ENCODE results near the gene DHX30.

DNA sequence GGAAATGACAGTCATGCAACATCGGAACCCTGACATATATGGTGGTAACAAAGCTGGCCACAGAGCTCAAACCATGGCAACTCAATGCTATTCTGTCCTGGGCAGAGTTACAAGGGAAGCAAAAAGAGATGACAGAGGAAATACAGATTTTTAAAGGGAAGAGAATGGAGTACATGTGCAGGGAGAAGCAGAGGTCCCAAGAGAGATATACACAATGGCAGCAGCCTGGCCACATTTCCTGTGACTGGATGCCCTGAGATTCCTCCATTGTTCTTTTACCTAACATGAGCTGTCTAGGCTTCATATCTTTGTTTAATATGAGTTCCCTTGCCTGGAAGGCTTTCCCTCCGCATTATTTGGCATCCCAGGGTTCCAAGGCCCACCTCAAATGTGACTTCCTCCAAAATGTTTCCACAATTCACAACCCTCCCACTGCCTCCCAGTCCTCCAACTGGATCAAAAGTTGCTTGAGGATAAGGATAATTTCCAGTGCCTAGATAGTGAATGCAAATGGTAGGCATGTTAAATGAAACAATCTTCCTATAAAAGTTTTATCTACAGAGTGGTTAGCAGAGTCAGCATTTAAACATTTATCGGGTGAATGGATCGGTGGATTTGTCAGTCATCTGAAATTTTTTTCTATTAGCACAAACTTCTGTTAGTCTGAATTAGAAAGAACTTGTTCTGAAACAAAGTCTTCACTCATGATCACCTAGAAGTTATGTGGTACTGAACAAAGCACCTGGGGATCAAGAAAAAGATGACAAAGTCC, 86.2 kb downstream of the DHX30 start:
- TF ChIP-seq POLR2A (IDR thresholded peaks at IDR 0.05; ENCODE audit: control extremely low read depth in 1 of 2, low read depth in 2 of 2, low read length in 2 of 2) = no peak
- TF ChIP-seq GABPA (IDR thresholded peaks at IDR 0.05; ENCODE audit: borderline replicate concordance, insufficient read depth, low read length) = no peak
- TF ChIP-seq CTCF (IDR thresholded peaks at IDR 0.05; ENCODE audit: control extremely low read depth in 1 of 3, insufficient read depth in 1 of 3, low read depth in 1 of 3, low read length in 3 of 3) = no peak
- no peak for TF ChIP-seq POLR2AphosphoS5 (IDR thresholded peaks at IDR 0.05; ENCODE audit: low read depth, low read length)
- no peak for TF ChIP-seq CHD2 (IDR thresholded peaks at IDR 0.05; ENCODE audit: low read length)
- TF ChIP-seq TAF1 (IDR thresholded peaks at IDR 0.05; ENCODE audit: low read depth, low read length) = no peak
- TF ChIP-seq ZNF274 (IDR thresholded peaks at IDR 0.05; ENCODE audit: borderline replicate concordance, extremely low read depth, low read length) = no peak
- no peak for TF ChIP-seq NANOG (IDR thresholded peaks at IDR 0.05; ENCODE audit: insufficient read depth, low read depth, low read length, poor library complexity, severe bottlenecking)
- TF ChIP-seq RXRA (IDR thresholded peaks at IDR 0.05; ENCODE audit: insufficient read depth, low read depth, low read length) = no peak
- no peak for TF ChIP-seq SIRT6 (IDR thresholded peaks at IDR 0.05; ENCODE audit: low read length)
- TF ChIP-seq RAD21 (IDR thresholded peaks at IDR 0.05 in 1 of 2, conservative IDR thresholded peaks at IDR 0.05 in 1 of 2; ENCODE audit: low read depth in 2 of 2, low read length in 2 of 2) = no peak
- no peak for TF ChIP-seq E2F6 (IDR thresholded peaks at IDR 0.05)
- TF ChIP-seq YY1 (IDR thresholded peaks at IDR 0.05; ENCODE audit: low read depth, low read length) = no peak
